NT2/D1 (cell line): ENCODE data around the gene XRCC4.

ENCODE experiments used
- SUZ12 ChIP-seq: IDR thresholded peaks from 2 replicates; pipeline ENCODE4 v1.6.1; 2011; ENCODE audit not compliant: insufficient read length, insufficient read depth; ENCODE audit errors: extremely low read depth
- YY1 ChIP-seq: IDR thresholded peaks from 2 replicates; pipeline ENCODE4 v1.6.1; 2011; ENCODE audit not compliant: insufficient read length, insufficient read depth
- ZNF274 ChIP-seq: IDR thresholded peaks from 2 replicates; pipeline ENCODE4 v1.6.1; 2011; ENCODE audit warnings: mild to moderate bottlenecking, low read depth, low read length

DNA sequence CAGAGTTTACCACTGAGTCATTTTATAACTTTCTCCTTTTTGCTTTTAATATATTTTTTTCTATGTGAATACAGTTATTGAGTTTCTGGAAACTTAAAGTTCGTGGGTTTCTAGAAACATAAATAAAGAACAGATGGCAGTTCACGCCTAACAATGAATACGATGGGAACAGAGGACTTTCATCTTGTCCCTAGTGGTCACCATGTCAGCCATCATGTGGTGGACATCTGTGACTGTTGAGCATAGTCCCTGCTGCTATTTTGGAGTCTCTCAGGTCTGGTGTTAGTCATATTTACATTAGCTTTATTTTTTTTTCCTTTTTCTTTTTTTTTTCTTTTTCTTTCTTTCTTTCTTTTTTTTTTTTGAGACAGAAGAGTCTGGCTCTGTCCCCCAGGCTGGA lies 85.3 kb downstream of the XRCC4 start:
- TF ChIP-seq YY1 (no peak), ZNF274 (no peak), SUZ12 (no peak)
